Stimulated activated CD8-positive, alpha-beta memory T cell treated with anti-CD3 and anti-CD28 coated beads, Interleukin-2, amount 100 ng/mL, for 48 hours (primary cell): Measurements from ENCODE around the gene DDTL.

Experiments
- DNase-seq, 2 donors: peaks; one replicate each; pipeline ENCODE4 v3.0.0-alpha.2; 2020; ENCODE audit warnings: low read depth in 2 of 2

The DDTL gene

DNA sequence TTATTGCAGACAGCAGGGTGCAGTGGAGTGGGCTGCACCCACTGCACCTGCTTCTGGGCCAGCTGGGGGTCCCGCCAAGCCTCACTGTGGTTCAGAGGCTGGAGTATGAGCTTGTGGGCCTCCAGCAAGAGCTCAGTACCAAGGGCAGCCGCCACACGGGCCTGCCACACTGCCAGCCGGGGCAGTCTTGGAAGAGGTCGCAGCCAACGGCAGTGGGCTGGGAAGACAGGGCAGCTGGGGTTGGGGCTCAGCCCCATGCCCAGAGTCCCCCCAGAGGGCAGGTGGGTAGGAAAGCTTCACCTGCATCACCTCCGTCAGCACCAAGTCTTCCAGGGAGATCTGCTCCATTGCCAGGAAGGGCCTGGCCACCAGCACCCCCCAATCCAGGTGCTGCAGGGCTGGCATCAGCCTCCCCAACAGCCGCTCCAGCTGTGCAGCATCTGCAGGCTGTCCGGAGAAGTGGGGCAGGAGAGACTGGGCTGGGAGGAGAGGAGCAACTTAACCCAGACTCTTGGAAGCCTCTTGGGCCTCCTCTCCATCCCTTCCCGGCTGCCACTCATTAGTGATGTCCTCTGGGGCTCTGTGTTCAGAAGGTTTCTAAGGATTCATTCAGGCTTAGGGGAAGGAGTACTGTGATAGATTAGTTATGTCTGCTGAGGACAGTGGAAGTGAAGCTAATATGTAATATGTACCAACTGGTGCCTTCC is 39.7 kb downstream of the DDTL start:
- no peak for DNase-seq

DNA sequence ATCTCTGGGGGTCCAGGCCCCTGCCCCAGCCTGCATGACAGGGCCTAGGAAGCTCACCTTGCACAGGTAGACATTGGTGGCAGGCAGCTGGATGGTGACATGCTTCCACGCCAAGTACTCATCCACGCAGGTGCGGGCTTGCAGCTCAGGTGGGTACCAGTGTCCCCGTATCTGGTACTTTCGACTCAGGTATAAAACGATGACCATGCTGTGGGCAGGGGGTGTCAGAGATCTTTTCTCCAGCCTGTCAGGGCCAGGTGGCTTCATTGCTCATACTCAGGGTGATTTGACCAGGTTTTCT is 40.2 kb downstream of the DDTL start:
- DNase-seq, result no peak

DNA sequence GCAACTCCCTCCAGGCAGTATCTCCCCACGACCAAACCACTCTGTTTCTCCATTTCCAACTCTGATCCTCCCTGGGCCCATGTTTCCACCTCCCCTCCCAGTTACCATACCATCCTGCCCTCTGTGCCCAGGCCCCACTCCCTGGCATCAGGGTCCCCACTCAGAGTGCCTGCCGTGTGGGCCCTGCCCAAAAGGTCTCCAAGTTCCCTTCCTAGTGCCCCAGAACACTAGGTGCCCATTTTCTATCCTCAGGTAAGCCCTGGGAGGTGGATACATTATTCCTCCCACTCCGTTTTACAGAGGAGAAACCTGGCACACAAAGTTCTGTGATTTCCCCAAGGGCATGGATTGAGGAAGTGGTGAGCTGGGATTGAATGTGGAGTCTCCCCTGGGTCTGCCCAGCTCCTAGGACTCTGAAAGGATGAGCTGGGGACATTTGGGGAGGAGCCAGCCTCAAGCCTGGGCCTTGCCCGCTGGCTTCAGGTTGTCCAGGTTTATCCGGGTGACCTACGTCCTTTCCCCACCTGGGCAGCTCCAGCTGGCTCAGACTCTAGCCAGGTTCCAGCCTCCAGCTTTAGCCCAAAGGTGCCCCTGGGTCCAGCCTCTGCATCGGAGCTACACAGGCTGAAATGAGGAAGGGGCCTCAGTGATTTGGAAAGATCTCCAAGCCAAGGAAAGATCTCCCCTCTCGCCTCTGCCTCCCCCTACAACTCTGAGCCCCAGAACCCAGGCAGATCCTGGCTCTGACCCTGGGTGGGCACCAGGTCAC is 40.7 kb downstream of the DDTL start:
- no peak for DNase-seq

DNA sequence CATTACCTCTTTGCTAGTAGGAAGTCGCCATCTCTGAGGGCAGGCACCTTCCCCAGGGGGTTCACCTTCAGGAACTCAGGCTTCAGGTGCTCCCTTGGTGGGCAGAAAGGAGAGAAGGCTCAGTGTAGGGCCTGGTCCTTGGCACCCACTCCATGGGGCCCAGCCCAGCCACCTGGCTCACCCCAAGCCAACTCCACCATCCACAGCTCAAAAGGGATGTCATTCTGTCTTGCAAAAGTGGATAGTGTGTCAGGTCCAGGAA is 41.3 kb downstream of the DDTL start:
- DNase-seq, result no peak

DNA sequence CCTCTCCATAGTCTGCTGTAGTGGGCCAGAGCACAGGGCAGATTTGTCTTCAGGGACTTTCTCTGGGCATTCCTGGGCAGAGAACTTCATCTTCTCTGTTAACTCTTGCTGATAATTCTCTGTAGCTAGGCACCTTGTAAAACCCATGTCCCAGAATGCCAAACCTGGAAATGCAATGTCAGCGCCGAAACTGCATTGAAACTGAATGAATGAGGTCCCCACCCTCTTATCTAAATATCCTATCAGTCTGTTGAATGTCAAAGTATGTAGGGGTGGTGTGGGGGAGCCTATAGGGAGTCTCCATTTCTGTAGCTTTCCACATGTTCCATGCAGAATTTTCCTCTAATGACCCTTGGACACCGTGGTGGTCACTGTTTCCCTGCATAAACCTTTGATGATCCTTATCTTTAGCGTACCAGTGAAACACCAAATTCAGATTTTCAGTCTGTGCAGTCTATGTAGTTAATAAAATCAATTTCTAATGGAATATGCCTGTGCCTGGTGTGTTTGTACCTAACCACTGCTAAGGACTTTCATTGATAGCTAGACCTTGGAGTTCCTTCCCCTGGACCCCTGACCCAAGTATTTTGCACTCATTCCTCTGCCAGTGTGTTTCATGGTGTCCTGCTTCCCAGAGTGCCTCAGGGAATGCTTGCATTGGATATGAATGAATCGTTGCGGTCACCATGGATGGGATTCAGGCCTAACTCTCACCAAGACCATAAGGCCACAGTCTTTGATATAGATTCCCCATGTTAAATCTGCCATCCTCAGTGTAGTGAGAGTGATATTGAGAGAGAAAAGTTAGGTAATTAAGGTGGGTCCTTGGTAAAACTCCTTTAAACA is 41.9 kb downstream of the DDTL start:
- DNase-seq, result no peak

DNA sequence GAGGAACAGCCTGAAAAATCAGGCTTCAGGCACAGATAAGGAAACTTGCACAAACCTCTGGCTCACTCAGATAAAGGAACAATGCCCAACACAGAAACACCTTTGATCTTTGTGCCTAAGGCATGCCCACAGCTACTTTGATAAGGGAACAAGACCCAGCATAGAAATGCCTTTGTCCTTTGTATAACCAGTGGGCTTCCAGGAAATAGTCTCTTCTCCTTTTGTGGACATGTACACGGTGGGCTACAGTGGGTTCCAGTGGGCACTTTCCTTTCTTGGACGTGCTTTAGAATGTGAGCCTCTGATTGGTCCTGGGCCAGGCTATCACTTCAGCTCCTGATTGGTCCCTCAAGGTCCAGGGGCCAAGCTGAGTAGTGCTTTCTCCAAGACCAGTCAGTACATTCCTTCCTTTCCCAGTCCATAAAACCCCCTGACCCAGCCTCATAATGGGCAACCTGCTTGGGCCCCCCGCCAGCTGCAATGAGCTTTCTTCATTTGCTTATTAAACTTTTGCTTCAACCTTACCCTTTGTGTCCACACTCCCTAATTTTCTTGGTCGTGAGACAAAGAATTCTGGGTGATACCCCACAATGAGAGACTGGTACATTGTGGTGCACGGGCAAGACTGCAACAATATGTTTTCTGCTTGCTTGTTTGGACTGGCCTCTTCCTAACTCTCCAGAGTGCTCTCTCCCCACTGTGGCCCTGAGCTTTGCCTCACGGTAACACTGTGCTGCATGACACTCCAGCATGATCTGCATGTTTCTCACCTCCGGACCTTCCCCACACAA is 42.7 kb downstream of the DDTL start:
- no peak for DNase-seq

DNA sequence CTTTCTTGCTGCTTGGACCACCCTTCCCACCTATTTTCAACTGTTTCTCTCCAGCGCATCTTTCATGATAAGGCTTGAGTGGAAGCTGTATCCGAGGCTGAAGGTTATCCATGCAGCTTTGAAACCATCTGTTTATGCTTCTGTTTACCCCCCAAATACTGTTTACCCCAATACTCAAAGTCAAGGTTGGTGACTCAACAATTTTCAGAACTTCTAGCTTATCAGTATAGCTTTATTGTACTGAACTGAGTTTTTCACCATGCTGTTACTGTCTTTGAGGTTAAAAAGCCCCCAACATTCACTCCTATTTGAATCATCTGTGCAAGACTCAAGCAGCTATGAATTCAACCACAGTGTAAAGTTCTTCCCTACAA is 43.3 kb downstream of the DDTL start:
- no peak for DNase-seq

DNA sequence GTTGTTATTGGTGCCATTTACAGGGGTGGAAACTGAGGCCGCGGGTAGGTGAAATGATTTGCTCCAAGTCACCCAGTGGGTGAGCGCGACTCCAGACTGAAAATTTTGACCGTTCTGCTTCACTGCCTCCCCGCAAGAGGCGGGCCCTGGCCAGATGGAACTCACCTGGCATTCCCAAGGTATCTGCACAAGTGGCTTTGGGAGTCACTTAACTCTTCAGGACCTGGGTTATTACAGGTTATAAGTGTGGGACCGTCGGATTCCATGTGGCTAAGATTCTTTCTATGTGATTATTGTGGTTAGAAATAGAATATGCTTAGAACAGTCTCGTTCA is 45.0 kb downstream of the DDTL start:
- no peak for DNase-seq

DNA sequence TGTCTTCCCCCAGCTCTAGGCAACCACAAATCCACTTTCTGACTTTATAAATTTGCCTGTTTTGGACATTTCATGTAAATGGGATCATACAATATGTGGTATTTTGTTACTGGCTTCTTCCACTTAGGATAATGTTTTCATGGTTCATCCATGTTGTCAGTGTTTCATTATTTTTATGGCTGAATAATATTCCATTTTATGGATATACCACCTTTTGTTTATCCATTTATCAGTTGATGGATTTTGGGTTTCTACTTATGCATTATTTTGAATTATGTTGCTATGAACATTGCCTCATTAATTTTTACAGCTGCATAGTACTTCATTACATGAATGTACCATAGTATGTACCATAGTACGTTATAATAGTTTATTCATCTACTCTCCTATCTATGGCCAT is 49.5 kb downstream of the DDTL start:
- no peak for DNase-seq

DNA sequence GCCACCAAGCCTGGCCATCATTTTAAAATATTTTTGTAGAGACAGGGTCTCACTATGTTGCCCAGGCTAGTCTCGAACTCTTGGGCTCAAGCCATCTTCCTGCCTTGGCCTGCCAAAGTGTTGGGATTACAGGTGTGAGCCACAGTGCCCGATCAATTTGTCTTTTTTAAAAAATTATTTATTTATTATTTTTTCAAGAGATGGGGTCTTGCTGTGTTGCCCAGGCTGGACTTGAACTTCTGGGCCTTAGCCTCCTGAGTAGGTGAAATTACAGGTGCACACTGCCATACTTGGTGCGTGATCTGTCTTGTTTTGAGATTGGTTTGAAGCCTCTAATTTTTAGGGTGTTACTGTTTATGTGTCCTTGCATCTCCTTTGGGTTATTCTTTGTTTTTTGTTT is 54.6 kb downstream of the DDTL start:
- DNase-seq, result no peak
